GM18519 (cell line): Measurements from ENCODE around the gene RIN2.
"Not testable (repeated sequence)": the region's sequence is repeated elsewhere in the genome, so short reads cannot be mapped to it uniquely, and the experiment has no call there.

Experiments
- ATAC-seq: cut with Tn5 transposase; IDR thresholded peaks from one replicate; pipeline ENCODE4 v1.9.1; 2021; ENCODE audit warnings: mild to moderate bottlenecking, moderate library complexity; ENCODE audit not compliant: unreplicated experiment, low FRiP score

The RIN2 gene

DNA sequence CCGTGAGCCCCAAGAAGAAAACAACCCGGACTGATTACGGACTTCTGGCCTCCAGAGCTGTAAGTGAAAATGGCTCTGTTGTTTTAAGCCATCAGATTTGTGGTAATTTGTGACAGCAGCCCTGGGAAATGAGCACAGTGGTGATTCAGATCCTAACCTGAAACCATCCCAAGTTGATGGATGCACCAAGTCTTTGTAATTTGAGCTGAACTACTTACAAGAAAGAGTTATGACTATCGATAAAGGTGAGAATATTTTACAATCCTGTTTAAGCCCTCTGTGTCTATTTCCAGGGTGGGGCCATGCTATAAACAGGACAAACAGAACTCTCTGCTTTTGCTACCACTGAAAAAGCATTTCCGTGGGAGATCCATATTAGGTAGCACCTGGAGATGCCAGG is 19.1 kb upstream of the RIN2 start:
- no peak for ATAC-seq

DNA sequence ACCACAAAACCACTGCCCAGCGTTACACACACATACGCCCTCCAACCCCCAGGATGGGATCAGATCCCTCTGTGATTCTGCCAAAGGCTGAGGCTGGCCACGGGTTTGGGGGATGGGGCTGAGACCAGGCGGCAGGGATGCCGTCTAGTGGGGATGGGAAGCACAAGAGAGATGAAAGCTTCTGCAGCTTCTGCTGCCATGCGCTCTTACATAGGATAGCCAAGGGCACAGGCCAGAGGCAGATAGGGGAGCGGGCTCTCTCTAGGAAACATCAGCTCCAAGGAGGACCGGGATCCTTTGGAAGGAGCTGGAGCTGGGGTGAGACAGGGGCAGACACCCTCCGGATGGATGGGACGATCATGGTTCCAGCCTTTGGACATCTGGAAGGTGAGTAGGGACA is 18.7 kb upstream of the RIN2 start:
- ATAC-seq: no peak

DNA sequence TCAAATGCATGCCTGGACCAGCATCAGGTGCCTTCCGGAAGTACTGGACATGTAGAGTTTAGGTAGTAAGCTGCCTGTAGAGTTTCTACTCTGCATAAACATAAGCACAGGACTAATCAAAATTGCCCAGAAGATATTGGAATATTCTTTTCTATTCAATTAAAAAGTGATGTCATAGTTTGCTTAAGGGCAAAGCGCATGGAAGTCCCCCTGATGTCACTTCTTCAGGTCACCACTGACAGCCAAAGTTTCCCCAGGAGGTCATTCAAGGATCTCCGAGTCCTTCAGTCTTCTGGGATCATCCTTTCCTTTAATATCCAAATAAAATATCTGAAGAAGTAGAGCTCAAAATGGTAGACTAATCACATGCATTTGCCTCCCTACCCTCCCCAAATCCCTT is 17.5 kb upstream of the RIN2 start:
- no peak for ATAC-seq

DNA sequence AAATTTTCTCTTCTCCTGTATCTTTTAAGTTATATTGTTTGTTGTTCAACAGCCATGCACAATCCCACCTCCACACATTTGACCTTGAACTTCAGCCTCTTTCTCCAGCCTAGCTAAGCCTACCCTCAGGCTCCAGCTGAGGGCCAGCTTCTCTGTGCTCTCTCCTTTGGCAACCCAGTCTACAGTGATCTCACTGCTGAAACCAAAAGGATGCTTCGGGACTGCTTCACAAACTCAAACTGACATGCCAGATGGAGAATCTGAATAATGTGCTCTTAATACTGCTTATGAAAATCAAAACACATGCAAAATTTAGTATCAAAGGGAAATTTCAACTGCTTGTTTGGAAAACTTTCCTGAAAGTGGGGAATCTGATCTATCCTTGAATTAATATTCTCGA is 16.1 kb upstream of the RIN2 start:
- ATAC-seq: no peak

DNA sequence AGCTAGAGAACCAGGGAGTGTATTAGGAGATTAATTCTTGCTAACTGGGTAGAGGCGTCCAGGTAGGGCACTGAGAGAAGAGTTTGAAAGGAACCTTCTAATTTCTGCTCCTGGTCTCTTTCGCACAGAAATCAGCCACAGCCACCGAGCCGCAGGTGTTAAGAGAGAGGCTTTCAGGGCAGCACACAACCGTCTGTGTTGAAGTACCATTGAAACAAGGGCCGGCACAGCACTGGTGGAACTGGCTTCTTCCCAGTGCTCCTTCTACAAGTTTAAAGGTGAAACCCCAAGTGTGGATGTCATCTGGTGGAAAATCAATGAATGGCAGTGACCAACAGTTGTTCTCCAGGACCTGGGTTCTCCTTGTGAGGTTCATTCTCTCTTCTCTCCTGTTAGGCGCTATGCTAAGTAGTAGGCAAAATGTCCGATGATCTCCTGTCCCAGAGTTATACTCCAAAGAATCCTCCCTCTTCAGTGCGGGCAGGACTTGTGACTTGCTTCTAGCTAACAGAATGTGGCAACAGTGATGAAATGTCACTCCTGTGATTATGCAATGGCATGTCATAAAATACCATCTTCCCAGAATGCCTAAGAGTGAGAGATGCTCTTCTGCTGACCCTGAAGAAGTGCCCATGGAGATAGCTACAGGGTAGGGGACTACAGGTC is 15.0 kb upstream of the RIN2 start:
- no peak for ATAC-seq

- no peak for ATAC-seq
These were observed 14.4 kb upstream of the RIN2 start for GRCh38 chr20:19743640-19743995.

- no peak for ATAC-seq
These were observed 13.0 kb upstream of the RIN2 start for GRCh38 chr20:19745106-19745505.

GRCh38 chr20:19745584-19745983 is 12.5 kb upstream of the RIN2 start:
- no peak for ATAC-seq

- ATAC-seq: no peak
These were observed 11.7 kb upstream of the RIN2 start for GRCh38 chr20:19746396-19746795.

DNA sequence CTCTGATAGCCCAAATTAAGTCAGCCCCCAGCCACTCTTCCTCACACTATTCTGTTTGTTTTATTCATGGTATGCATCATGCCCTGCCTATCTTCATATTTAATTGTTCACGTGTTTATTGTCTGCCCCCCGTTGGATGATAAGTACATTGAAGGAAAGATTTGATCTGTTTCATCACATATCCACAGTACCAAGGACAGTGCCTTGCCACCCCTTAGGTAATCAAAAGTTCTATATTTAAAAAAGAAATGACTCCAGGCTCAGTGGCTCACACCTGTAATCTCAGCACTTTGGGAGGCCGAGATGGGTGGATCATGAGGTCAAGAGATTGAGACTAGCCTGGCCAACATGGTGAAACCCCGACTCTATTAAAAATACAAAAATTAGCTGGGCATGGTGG is 10.2 kb upstream of the RIN2 start:
- no peak for ATAC-seq

DNA sequence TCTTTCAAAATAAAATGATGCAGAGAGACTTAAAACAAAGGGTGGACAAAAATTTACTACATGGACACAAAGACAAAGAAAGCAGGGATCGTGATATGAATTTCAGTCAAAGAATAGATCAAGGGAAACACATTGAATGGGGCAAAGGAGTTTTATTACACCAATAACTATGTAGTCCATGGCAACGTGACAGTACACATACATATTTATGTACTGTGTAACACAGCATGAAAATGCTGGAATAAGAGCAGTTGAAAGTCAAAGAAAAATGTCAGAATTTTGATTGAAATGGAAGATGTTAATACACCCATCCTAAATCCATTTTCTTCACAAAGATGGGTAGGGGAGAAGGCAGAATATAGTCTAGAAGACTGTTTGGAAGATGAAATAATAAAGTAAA is 9.4 kb upstream of the RIN2 start:
- ATAC-seq: no peak

- ATAC-seq: no peak
These were observed 8.4 kb upstream of the RIN2 start for GRCh38 chr20:19749618-19750071.

GRCh38 chr20:19750101-19750606 is 7.9 kb upstream of the RIN2 start:
- ATAC-seq: no peak

DNA sequence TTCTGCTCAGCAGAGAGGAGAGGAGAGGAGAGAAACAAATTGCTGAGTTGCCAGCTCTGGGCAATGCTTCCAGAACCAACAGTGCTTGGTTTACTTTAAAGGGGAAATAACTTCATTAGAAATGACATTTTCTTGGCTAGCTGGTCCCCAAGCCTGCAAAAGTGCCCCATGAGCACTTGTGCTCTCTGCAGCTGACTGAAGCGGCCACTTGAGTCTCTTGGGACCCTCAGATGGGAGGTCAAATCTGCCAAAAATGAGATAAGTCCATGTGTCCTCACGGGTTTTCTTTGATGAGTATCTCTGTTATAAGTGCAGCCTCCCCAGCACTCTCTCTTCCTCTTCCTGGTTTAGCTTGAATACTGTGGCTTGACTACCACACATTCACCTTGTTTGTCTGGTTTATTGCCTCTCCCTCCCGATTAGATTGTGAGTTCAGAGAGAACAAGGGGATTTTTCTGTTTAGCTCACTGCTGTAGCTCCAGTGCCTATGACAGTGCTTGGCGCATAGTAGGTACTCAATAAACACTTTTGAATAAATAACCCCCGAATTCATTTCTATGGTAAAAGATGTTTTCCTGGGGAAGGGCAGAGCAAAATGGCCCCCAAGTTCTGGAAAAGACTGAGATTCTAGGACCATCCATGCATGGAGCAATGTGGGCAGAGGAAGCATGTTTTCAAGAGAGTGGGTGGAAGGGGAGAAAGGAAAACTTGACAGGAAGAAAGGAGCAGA is 7.0 kb upstream of the RIN2 start:
- ATAC-seq: no peak

DNA sequence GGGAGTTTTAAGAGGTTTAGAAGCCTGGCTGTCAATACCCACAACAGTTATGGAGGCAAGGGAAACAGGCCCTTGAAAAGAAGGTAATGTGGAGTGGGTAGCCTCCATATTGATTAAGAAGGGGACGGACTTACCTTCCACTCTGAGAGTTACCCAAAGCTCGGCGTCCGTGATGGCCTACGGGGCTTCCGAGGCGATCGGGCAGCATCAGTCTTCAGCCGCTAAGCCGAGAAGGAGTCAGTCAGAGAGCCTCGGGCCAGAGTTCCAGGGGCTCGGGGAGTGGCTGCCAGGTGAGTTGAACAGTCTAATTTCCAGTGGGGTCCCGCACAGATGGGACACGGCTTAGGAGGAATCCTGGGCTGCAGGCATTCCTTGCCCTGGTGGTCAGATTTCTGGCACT is 3.9 kb upstream of the RIN2 start:
- not testable (repeated sequence) for ATAC-seq

DNA sequence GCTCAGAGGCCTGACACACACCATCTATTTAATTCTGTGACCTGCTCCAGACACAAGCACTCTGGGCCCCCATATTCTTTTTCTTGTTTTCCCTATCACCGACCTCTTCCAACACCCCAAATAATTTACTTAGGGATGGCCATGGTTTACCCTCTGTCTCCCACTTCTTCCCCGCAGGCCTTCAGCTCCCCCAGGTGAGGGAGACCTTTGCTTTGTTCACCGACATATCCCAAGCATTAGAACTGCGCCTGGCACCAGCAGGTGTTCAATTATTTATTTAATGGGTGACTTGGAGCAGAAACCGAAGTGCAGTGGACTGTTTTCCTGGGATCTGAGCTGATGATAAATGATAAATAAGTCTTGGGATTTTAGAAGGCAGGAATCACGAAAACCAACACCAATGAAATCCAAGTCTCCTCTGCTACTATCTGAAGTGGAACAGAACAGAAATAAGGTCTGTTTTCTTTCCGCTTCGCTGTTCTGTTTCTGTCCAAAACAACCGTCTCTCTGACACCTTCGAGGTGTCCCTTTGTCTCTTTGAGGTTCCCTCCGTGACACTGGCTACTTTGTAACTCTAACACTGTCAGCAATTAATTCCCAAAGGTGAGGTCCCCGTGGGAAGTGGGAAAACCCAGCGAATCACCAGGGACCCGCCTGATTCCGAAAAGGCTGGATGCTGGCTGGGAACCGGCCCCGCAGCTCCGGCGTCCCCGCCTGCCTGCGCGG is 1.1 kb upstream of the RIN2 start:
- no peak for ATAC-seq

- no peak for ATAC-seq
These were observed 448 bp upstream of the RIN2 start for GRCh38 chr20:19757487-19758132.

DNA sequence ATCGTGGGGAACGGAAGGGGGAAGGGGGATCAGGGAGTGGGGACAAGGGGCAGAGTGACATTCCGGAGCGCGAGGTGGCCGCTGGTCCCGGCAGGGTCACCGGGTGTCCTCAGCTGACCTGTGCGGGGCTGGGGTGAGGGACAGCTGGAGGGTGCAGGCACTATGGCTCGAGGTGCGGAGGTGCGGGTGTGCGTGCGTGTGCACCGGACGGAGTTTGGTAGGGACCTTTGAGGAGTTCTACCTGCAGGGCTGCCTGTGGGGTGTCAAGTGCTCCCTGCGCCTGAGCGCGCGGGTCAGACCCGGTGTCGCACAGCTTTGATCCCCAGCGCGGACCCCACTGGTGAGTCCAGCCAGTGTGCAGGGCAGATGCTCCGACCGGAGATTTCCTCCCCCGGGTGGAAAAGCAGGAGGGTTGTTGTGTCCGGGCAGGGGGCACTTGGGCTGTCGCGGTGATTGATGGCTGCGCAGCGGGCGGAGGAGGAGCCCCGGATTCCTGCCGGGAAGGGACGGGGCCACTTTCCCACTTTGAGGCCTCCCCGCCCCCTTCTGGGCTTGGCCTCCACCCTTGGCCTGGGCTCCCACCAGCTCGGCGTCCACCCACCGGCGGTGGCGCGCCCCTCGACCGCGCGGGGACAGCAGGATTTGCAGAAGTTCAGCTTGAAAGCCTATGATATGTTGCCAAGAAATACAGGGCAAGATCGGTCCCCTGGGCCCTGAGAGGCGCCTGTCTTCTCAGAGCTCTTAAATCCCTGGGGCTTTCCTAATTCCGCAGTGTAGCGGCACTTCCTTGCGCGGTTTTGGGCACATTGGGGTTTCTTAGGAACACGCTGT is 658 bp downstream of the RIN2 start:
- no peak for ATAC-seq

GRCh38 chr20:19760371-19760721 is 2.3 kb downstream of the RIN2 start:
- no peak for ATAC-seq

GRCh38 chr20:19761326-19761725 is 3.3 kb downstream of the RIN2 start:
- no peak for ATAC-seq
